Glutamatergic neuron (in vitro differentiated cells): ENCODE results near the gene SRSF9. TPM values are rescaled to one million over a fixed set of nuclear protein-coding genes. Genes with fewer than 3 reads are reported as not detected.
A peak's percentile ranks its signal among the peaks of the same experiment; 100 is the strongest.

Experiments used
- DNase-seq: peaks from one replicate; pipeline ENCODE4 v3.0.0; 2022
- H3K27ac Mint-ChIP-seq: one replicate; pipeline ENCODE4 v1.8.0; 2020; ENCODE audit warnings: mild to moderate bottlenecking, mixed read lengths, inconsistent platforms; ENCODE audit not compliant: unreplicated experiment
- H3K27me3 Mint-ChIP-seq: one replicate; pipeline ENCODE4 v1.8.0; 2020; ENCODE audit warnings: mild to moderate bottlenecking, moderate library complexity, mixed read lengths, inconsistent platforms; ENCODE audit not compliant: unreplicated experiment
- H3K36me3 Mint-ChIP-seq: one replicate; pipeline ENCODE4 v1.8.0; 2020; ENCODE audit warnings: mild to moderate bottlenecking, mixed read lengths, inconsistent platforms; ENCODE audit not compliant: unreplicated experiment
- H3K4me1 Mint-ChIP-seq: one replicate; pipeline ENCODE4 v1.8.0; 2020; ENCODE audit warnings: mild to moderate bottlenecking, low read depth, mixed read lengths, inconsistent platforms; ENCODE audit not compliant: unreplicated experiment
- H3K4me3 Mint-ChIP-seq: one replicate; pipeline ENCODE4 v1.8.0; 2020; ENCODE audit warnings: mild to moderate bottlenecking, mixed read lengths, inconsistent platforms; ENCODE audit not compliant: unreplicated experiment
- H3K9me3 Mint-ChIP-seq: one replicate; pipeline ENCODE4 v1.8.0; 2020; ENCODE audit warnings: mild to moderate bottlenecking, moderate library complexity, mixed read lengths, inconsistent platforms; ENCODE audit not compliant: unreplicated experiment
- CTCF ChIP-seq: fragments of 200-600 bp; sonication (generic); IDR thresholded peaks from one replicate; pipeline ENCODE4 v1.5.0; 2021; ENCODE audit not compliant: partially characterized antibody, unreplicated experiment
- total RNA-seq: library from RNA; stranded (reverse); fragmentation: NEBNext Ultra II Directional; extraction: Animal tissue kit (Norgen Biotek cat#: 25700); gene quantifications from one replicate; pipeline ENCODE4 v1.2.1, GENCODE V29; 2021; ENCODE audit not compliant: unreplicated experiment

The SRSF9 gene
- total RNA-seq, 1 donor from 2014 or later, result 210 TPM

GRCh38 chr12:120496413-120497340 is 27.1 kb upstream of the SRSF9 start:
- TF ChIP-seq CTCF, result no peak
- Mint-ChIP-seq H3K27me3 (peaks cover 4% of the 10 kb centered on the region), H3K36me3 (no peaks in the 10 kb centered on the region), H3K27ac (peak overlapping the region; percentile 40), H3K4me1 (peaks cover 6% of the 10 kb centered on the region), H3K4me3 (peak overlapping the region; percentile 98), H3K9me3 (peaks cover 10% of the 10 kb centered on the region)
- peak; percentile 47 for DNase-seq

GRCh38 chr12:120495731-120496412 is 26.3 kb upstream of the SRSF9 start, which contains the start of gene DYNLL1:
Gene DYNLL1, plus strand, starts transcription at chr12:120496113. Its CDS starts 309 bp downstream, at chr12:120496422.
- peaks cover 6% of the 10 kb centered on the region for H3K27me3 Mint-ChIP-seq
- peaks cover 6% of the 10 kb centered on the region for H3K4me1 Mint-ChIP-seq
- TF ChIP-seq CTCF, result no peak

GRCh38 chr12:120495186-120495730 is 25.7 kb upstream of the SRSF9 start:
- peak overlapping the region; percentile 36 for H3K27ac Mint-ChIP-seq
- peaks cover 10% of the 10 kb centered on the region for H3K9me3 Mint-ChIP-seq

More at GRCh38 chr12:120495731-120496412, 26.3 kb upstream of the SRSF9 start, which contains the start of gene DYNLL1:
- no peaks in the 10 kb centered on the region for H3K36me3 Mint-ChIP-seq
- peak within 1 kb of the TSS; percentile 40 for H3K27ac Mint-ChIP-seq
- H3K9me3 Mint-ChIP-seq, result peaks cover 10% of the 10 kb centered on the region
- peak within 1 kb of the TSS; percentile 98 for H3K4me3 Mint-ChIP-seq
- DNase-seq, result peak; percentile 98

GRCh38 chr12:120490833-120491512 is 21.4 kb upstream of the SRSF9 start:
- TF ChIP-seq CTCF, result no peak
- Mint-ChIP-seq H3K36me3 (peaks cover 5% of the 10 kb centered on the region), H3K27ac (no peak overlapping the region), H3K27me3 (peaks cover 11% of the 10 kb centered on the region), H3K4me1 (peaks cover 3% of the 10 kb centered on the region), H3K9me3 (peaks cover 9% of the 10 kb centered on the region), H3K4me3 (no peak overlapping the region)
- DNase-seq, result no peak

More at GRCh38 chr12:120495186-120495730, 25.7 kb upstream of the SRSF9 start:
- peaks cover 6% of the 10 kb centered on the region for H3K4me1 Mint-ChIP-seq
- DNase-seq, result no peak
- H3K36me3 Mint-ChIP-seq, result no peaks in the 10 kb centered on the region
- peaks cover 6% of the 10 kb centered on the region for H3K27me3 Mint-ChIP-seq
- peak overlapping the region; percentile 79 for H3K4me3 Mint-ChIP-seq
- TF ChIP-seq CTCF, result no peak
